ENCODE measurements around the gene SNAI3.

SNAI3 gene

GRCh38 chr16:88665148-88665547, 21.2 kb downstream of the SNAI3 start:
- no peak for DNase-seq

GRCh38 chr16:88662843-88663606, 23.3 kb downstream of the SNAI3 start, which contains the start of gene MVD:
TSS of gene MVD (minus strand) at chr16:88663091. CDS start at chr16:88663080, 11 bp downstream.
- peak; percentile 99 for DNase-seq

GRCh38 chr16:88662222-88662842, 24.0 kb downstream of the SNAI3 start:
- DNase-seq, result no peak

- DNase-seq, result no peak
These were observed 24.8 kb downstream of the SNAI3 start for GRCh38 chr16:88661468-88661867.

- DNase-seq, result no peak
These were observed 27.1 kb downstream of the SNAI3 start for GRCh38 chr16:88659160-88659559.

- DNase-seq, result no peak
These were observed 27.6 kb downstream of the SNAI3 start for GRCh38 chr16:88658714-88659113.

- DNase-seq, result no peak
These were observed 28.9 kb downstream of the SNAI3 start for GRCh38 chr16:88657371-88657770.

- no peak for DNase-seq
These were observed 29.9 kb downstream of the SNAI3 start for GRCh38 chr16:88656291-88656980.

GRCh38 chr16:88655733-88656281, 30.5 kb downstream of the SNAI3 start:
- DNase-seq, result no peak

- no peak for DNase-seq
These were observed 31.1 kb downstream of the SNAI3 start for GRCh38 chr16:88655053-88655732.

GRCh38 chr16:88654363-88655052, 31.8 kb downstream of the SNAI3 start:
- no peak for DNase-seq

- DNase-seq, result no peak
These were observed 32.5 kb downstream of the SNAI3 start for GRCh38 chr16:88653596-88654362.

- no peak for DNase-seq
These were observed 33.2 kb downstream of the SNAI3 start for GRCh38 chr16:88653101-88653500.

GRCh38 chr16:88652762-88653063, 33.6 kb downstream of the SNAI3 start:
- no peak for DNase-seq

GRCh38 chr16:88651989-88652761, 34.1 kb downstream of the SNAI3 start:
- no peak for DNase-seq

GRCh38 chr16:88651276-88651988, 34.9 kb downstream of the SNAI3 start:
- peak; percentile 91 for DNase-seq

GRCh38 chr16:88650749-88651275, 35.5 kb downstream of the SNAI3 start, which contains the start of gene CYBA:
TSS of gene CYBA (minus strand) at chr16:88651053. CDS start at chr16:88651013, 40 bp downstream.
- DNase-seq, result peak; percentile 92

- peak; percentile 62 for DNase-seq
These were observed 36.2 kb downstream of the SNAI3 start for GRCh38 chr16:88649924-88650748.

All from suppressor macrophage treated with lipopolysaccharide for 4 hours (primary cell).